ENCODE results near the gene DDX17.

Gene DDX17

GRCh38 chr22:38465673-38466490 lies 40.2 kb downstream of the DDX17 start:
- no peak for DNase-seq

DNA sequence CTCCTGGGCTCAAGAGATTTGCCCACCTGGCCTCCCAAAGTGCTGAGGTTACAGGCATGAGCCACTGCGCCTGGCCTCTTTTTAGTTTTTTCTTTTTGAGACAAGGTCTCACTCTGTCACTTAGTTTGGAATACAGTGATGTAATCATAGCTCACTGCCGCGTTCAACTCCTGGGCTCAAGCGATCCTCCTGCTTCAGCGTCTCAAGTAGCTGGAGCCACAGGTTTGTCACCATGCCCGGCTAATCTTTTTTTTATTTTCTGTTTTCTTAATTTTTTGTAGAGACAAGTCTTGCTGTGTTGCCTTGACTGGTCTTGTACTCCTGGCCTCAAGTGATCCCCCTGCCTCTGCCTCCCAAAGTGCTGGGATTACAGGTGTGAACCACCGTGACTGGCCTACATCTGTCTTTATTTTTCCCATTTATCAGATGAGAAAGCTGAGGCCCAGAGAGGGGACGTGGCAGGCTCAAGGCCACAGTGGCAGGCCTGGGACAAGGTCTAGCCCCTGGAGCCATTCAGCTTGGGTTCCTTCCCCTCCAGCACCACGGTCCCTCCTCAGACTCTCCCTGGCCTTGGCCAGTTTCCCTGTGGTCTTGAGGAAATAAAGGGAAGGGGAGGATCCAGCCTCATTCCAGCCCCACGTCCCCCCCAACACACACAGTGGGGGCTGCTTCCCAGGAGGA lies 41.0 kb downstream of the DDX17 start:
- DNase-seq: no peak

DNA sequence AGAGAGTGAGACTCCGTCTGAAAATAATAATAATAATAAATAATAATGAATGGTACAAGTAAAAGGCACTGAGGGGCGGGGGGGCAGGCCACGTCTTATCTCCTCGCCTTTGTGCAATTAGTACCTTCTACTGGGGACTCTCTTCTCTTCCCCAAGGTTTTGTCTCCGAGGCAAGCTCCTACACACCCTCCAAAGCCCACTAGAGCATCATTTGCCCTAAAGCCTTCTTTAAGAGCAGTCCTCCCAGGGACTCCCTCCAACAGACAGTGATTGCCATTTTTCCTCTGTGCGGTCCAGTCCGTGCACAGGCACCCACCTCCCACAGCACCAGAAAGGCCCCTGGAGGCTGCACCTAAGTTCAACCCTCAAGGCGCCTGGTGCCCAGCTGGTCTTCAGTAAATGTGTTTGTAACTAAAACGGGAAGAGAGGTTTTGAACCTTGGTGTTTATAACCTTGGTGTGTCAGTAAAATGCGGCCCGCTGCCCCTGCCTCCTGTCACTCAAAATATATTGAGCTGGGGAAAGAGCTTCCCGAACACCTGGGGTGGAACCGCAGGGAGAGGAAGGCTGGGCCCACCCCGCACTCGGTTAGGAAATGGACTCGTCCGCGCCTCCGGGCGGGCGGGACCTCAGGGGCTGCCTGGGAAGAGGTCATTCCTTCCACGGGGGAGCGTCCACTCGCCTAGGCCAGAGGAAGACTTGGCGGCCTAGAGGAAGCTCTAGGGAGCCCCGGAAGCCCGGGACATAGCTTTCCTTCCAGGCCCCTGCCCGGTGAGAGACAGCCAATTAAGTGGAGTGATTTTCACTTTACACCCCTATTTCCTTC lies 42.9 kb downstream of the DDX17 start:
- no peak for DNase-seq

GRCh38 chr22:38461414-38462081 lies 44.6 kb downstream of the DDX17 start:
- peak in 3 of 5 donors; percentile 17 to 50 (median 19) for DNase-seq

DNA sequence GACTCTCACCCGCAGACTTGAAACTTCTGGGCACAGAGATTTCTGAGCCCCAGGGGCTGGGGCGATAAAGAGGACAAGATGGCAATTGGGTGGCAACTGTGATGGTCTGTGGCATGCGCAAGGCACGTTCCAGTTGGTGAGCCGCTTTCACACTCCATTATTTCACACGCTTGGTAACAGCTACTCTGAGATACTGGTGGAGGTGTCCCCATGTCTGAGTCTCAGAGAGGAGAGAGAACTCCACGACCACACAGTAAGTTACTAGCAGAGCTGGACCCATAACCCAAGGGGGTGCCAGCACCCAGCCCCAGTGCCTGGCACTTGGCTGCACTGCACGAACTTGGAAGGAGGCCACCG lies 45.1 kb downstream of the DDX17 start:
- no peak for DNase-seq

- no peak for DNase-seq
Measured at GRCh38 chr22:38460426-38460840, 45.7 kb downstream of the DDX17 start.

DNA sequence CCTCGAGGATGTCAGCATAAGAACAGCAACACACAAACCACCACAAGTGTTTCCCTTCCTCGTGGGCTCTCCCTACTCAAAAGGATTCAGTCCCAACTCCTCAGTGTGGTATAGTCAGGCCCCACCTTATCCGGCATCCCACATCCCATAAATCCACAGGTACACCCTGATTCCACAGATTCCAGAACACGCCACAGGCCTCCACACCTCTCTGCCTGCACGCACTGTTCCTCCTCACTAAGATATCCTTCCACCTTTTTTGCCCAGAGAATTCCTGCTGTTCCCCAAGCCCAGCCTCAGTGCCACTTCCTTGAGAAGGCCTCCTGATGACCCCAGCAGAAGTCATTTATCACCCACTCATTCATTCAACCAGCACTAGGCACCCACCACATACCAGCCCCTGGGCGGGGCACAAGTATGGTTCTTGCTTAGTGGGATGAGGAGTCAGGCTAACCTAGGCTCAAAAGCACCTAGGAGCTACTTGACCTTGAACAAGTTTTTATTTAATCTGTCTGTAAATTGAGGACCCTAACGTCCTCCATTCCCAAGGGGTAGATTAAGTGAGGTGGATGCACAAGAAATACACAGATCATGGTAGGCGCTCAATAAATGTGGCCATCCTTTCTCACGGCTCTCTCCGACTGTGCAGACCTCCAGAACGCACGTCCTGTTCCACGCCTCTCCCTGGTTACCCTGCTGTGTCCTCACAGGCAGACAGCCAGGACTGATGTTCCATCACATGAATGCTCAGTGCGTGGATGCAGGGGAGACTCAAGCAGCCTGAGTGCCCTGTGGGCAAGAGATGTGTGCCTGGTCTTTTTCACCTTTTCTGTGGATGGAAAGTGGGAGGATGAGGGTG lies 49.0 kb downstream of the DDX17 start:
- DNase-seq: no peak

GRCh38 chr22:38456272-38456835 lies 49.8 kb downstream of the DDX17 start:
- no peak for DNase-seq

GRCh38 chr22:38455530-38456271 lies 50.4 kb downstream of the DDX17 start:
- DNase-seq: no peak

DNA sequence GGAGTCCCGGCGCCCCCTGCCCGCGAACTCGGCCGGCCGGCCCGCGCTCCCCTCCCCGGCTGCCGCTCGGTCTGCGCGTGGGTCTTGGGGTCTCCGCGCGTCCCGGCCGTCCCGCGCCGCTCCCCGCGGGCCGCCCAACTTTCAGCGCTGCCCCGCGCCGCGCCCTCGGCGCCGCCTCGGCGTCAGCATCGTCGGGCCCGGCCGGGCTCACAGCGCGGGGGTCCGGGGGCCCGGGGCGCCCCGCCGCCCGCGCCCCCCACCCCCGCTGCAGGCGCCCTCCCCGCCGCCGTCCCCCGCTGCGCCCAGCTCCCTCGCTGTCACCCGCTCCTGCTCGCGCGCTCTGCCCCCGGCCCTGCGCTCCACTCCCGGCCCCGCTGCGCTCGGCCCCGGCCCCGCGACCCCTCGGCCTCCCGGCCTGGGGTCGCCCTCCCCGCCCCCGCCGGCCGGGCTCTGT lies 51.0 kb downstream of the DDX17 start, which contains the start of gene KCNJ4:
KCNJ4 (minus strand) TSS at position 124 of the 454 bp plus-strand sequence. CDS start 27,067 bp downstream, outside the sequence.
- no peak for DNase-seq

DNA sequence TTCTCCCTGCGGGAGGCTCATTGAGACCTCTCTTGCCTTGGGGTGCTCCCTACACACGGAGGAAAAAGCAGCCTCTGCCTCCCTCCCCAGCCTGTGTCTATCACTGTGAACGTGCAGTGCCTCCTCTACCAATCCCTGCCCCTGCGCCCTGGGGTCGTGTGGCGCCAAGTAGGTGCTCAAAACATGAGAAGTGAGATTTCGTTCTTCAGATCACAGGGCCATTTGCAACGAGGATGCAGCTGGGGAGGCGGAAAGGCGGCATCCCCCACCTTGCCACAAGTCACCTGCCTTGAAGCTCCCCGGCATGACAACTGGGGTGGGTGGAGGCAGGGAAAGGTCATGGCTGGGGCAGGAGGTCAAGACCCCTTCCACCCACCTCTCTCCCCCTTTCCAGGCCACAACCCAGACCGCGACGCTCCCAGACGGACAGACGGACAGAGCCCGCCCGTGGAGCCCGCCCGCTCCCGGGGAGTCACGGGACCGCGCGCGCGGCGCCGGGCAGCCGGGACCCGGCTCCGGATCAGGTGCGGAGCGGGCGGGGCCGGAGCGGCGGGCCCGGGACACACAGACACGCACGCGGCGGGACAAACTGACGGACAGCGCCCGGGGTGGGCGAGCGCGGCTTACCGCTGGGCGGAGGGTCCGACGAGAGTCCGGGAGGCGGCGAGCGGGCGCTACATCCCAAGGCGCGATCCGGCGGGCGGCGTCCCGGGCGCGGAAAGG lies 51.6 kb downstream of the DDX17 start:
- DNase-seq: no peak

- DNase-seq: no peak
Measured at GRCh38 chr22:38453996-38454352, 52.1 kb downstream of the DDX17 start.

DNA sequence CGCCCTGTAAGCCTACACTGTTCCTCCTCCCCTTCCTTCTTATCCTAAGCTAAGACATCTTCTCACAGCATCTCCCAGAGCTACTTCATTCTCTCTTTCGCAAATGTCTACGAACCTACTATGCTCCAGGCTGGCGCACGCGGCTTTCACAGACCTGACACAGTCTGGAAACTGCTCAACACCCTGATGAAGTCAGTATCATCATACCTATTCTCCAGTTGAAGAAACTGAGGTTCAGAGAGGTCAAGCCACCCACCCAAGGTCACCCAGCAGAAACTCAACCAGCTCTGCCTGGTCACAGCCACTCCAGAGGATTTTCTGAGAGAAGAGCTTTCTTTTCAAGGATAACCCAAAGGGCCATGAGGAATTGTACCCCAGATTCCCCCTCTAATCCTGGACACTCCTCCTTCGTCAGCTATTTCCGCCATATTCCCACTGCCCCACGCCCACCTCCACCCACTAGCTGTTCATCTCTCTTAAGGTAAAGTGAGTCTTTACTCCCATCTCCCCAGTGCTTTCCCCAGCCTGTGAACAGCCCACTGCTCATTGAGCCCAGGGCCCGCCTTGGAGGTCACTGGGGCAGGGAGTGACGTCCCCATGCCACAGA lies 52.9 kb downstream of the DDX17 start:
- DNase-seq: no peak

DNA sequence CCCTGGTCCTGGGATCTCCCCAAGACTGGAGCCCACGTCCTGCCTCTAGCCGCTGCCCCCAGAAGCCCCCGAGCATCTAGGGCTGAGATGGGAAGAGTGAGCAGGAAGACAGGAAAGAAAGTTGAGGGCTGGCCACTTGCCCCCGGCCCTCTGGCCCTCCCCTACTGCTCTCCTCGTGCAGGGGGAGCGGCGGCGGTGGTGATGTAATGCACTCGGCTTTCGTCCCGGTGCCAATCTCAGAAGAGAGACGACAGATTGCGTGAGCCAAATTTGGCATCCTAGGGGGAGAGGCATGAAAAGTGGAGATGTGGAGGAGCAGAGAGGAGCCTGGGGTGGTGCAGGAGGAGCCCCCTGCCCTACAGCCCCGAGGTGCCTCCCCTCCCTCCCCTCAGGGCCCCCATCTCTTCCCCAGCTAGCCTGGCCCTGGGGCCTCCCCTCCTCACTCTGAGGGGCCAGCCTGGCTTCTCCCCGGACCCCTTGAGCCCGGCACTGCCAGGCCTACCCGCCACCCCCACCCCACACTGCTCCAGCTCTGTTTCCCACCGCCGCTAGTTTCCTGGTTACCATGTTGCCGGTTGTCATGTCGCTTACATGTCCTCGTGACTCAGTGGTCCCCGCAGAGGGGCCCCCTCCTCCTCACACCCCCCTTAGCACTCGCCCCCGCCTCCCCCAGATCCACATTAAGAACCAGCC lies 53.6 kb downstream of the DDX17 start:
- no peak for DNase-seq

- DNase-seq: no peak
Measured at GRCh38 chr22:38451864-38452263, 54.2 kb downstream of the DDX17 start.

GRCh38 chr22:38451404-38451803 lies 54.7 kb downstream of the DDX17 start:
- DNase-seq: no peak

DNA sequence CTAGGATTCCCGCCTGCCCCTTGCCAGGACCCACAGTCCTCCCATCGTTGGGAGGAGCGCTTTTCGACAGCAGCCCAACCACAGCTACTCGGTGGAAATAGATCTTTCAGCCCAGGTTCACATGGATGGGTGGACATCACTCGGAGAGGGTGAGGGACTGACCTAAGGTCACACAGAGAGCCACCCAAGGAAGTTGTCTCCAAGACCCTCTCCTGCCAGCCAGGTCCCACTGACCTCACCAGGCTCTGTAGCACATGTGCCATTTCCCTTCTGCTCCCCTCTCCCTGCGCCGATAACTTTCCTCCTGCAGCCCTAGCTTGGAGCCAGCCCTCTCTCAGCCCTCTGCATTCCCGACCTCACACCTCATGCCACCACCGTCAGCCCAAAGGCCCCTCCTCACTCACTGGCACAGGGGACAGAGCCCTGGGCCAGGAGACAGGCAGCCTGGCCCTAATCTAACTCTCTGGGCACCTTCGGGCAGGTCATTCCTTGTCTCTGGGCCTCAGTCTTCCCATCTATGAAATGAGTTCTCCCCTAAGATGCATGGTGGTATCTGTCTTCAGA lies 55.8 kb downstream of the DDX17 start:
- no peak for DNase-seq

GRCh38 chr22:38449776-38450175 lies 56.3 kb downstream of the DDX17 start:
- DNase-seq: no peak
